Keratinocyte (primary cell): ENCODE results near the gene CALML3. TPM values are rescaled to one million over a fixed set of nuclear protein-coding genes. Genes with fewer than 3 reads are reported as not detected.

Experiments used
- DNase-seq: peaks from one replicate; pipeline ENCODE4 v3.0.0-alpha.2; 2011; ENCODE audit warnings: low read depth, missing footprints, low spot score
- FAIRE-seq: peaks from 2 replicates; lab custom pipeline; 2011; peaks lifted over from hg19 to GRCh38; lab: Jason Lieb, UNC
- H2AFZ ChIP-seq: 2 replicates; pipeline ENCODE4 v1.6.0; 2012; ENCODE audit warnings: low read length, control low read depth, inconsistent platforms; ENCODE audit not compliant: control insufficient read depth
- H3K27ac ChIP-seq: 2 replicates; pipeline ENCODE4 v1.5.1; 2011; ENCODE audit warnings: low read length; ENCODE audit not compliant: control insufficient read depth, insufficient read depth
- H3K27me3 ChIP-seq: 3 replicates; pipeline ENCODE4 v1.6.0; 2011; ENCODE audit warnings: low read length; ENCODE audit not compliant: control insufficient read depth, insufficient read depth; ENCODE audit errors: extremely low read depth
- H3K36me3 ChIP-seq, 2 experiments: 2 replicates in 1 of 2; 3 replicates in 1 of 2; pipeline ENCODE4 v1.5.1; 2011; ENCODE audit warnings: low read length in 2 of 2, mild to moderate bottlenecking in 1 of 2; ENCODE audit not compliant: control insufficient read depth in 2 of 2, insufficient read depth in 2 of 2; ENCODE audit errors: extremely low read depth in 1 of 2
- H3K4me1 ChIP-seq: 3 replicates; pipeline ENCODE4 v1.5.1; 2011; ENCODE audit warnings: low read length; ENCODE audit not compliant: control insufficient read depth, insufficient read depth; ENCODE audit errors: extremely low read depth
- H3K4me2 ChIP-seq: 3 replicates; pipeline ENCODE4 v1.6.0; 2011; ENCODE audit warnings: low read depth, low read length; ENCODE audit not compliant: control insufficient read depth, insufficient read depth; ENCODE audit errors: extremely low read depth
- H3K4me3 ChIP-seq, 3 experiments: fragments of 200-600 bp in 1 of 3; sonication (generic) in 1 of 3; 2 replicates in 2 of 3; 3 replicates in 1 of 3; pipeline ENCODE4 v1.5.1; 2011 to 2016; ENCODE audit warnings: low read length in 3 of 3, mild to moderate bottlenecking in 3 of 3, control low read depth in 2 of 3, inconsistent platforms in 1 of 3, low read depth in 1 of 3, mixed read lengths in 1 of 3, mixed run types in 1 of 3, moderate library complexity in 1 of 3; ENCODE audit not compliant: control insufficient read depth in 2 of 3, insufficient read depth in 2 of 3; ENCODE audit errors: extremely low read depth in 1 of 3
- H3K79me2 ChIP-seq: 2 replicates; pipeline ENCODE4 v1.6.0; 2012; ENCODE audit warnings: low read length; ENCODE audit not compliant: control insufficient read depth, insufficient read depth
- H3K9ac ChIP-seq: 3 replicates; pipeline ENCODE4 v1.6.0; 2011; ENCODE audit warnings: low read length; ENCODE audit not compliant: control insufficient read depth, insufficient read depth; ENCODE audit errors: extremely low read depth
- H3K9me1 ChIP-seq: 3 replicates; pipeline ENCODE4 v1.6.0; 2011; ENCODE audit warnings: low read length; ENCODE audit not compliant: control insufficient read depth, insufficient read depth; ENCODE audit errors: extremely low read depth
- H3K9me3 ChIP-seq: 2 replicates; pipeline ENCODE4 v1.5.1; 2012; ENCODE audit warnings: low read depth, low read length; ENCODE audit not compliant: control insufficient read depth
- H4K20me1 ChIP-seq: 3 replicates; pipeline ENCODE4 v1.6.0; 2011; ENCODE audit warnings: low read length; ENCODE audit not compliant: control insufficient read depth, insufficient read depth; ENCODE audit errors: extremely low read depth
- CTCF ChIP-seq, 3 experiments: IDR thresholded peaks in 1 of 3; conservative IDR thresholded peaks in 1 of 3; optimal IDR thresholded peaks in 1 of 3; 2 replicates in 2 of 3; 3 replicates in 1 of 3; pipeline versions ENCODE3 to v1.5.1; 2011; ENCODE audit warnings: low read length in 3 of 3, mild to moderate bottlenecking in 3 of 3, moderate library complexity in 2 of 3, control low read depth in 1 of 3, inconsistent platforms in 1 of 3; ENCODE audit not compliant: insufficient read depth in 2 of 3; ENCODE audit errors: extremely low read depth in 1 of 3
- EZH2 ChIP-seq: IDR thresholded peaks from one replicate; pipeline ENCODE4 v1.6.1; 2012; ENCODE audit warnings: inconsistent platforms, mild to moderate bottlenecking, low read length, moderate library complexity
- dilution Hi-C: fragments of 300-500 bp; cut with MboI; formaldehyde crosslinking; loops from one replicate; pipeline ENCODE4 v1.7.0; 2020; ENCODE audit warnings: low sequenced_read_pairs; ENCODE audit not compliant: extremely low pct_ligation_motif_present
- polyA plus RNA-seq, 5 experiments: library from polyadenylated mRNA; depleted of rRNA in 3 of 5; stranded (reverse) in 3 of 5; stranded (forward) in 1 of 5; unstranded in 1 of 5; fragments of >200 nt; gene quantifications; 1 replicate in 1 of 5; 2 replicates in 3 of 5; 3 replicates in 1 of 5; pipeline versions ENCODE4 v1.2.1 to v1.2.3, GENCODE V29; 2011 to 2012; ENCODE audit warnings: missing spikeins in 2 of 5, low read depth in 1 of 5, low replicate concordance in 1 of 5

The CALML3 gene
- polyA plus RNA-seq, 1 donor (not counting 4 experiments of a cell fraction or from before 2014, with no cell fraction given) = 7.6 TPM

DNA sequence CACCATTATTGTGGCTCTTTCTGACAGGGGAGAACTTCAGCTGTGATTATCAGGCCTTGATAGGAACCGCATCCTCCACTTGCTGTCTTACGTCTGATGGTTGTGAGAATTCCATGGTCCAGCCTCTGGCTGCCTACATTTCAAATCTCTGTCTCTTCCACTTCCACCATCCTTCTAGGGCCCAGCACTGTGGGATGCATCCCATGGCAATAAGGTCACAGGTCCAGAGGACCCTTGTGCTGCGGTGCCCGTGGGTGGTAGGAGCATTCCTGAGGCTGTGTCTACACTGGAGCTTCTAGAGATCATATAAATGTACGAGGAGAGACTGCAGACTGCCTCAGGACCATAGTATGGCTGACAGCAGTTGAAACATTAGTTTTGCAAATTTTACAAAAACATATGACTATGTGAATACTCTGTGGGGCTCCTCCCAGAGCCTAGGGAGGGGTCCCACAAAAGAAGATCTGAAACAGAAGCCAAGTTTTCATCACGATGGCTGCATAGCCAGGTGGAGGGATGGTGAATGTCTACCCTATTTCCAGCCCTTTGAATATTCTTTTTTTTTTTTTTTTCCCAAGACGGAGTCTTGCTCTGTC is 11.8 kb downstream of the CALML3 start:
- H3K27ac ChIP-seq = no peak overlapping the region
- H3K9me3 ChIP-seq = no peaks in the 10 kb centered on the region
- H3K9me1 ChIP-seq = no peaks in the 10 kb centered on the region
- H3K4me2 ChIP-seq = no peak overlapping the region
- H3K4me3 ChIP-seq = no peak overlapping the region
- FAIRE-seq = no peak
- dilution Hi-C loops = no loop called here
- H3K79me2 ChIP-seq = no peaks in the 10 kb centered on the region
- H3K4me1 ChIP-seq = peaks cover 30% of the 10 kb centered on the region
- TF ChIP-seq CTCF (optimal IDR thresholded peaks at IDR 0.05 in 1 of 3, IDR thresholded peaks at IDR 0.05 in 1 of 3, conservative IDR thresholded peaks at IDR 0.05 in 1 of 3; ENCODE audit: extremely low read depth in 1 of 3, insufficient read depth in 2 of 3, low read length in 3 of 3) (no peak), EZH2 (no peak)
- H3K9ac ChIP-seq = no peak overlapping the region
- no peak overlapping the region for H2AFZ ChIP-seq
- no peaks in the 10 kb centered on the region for H3K36me3 ChIP-seq
- no peaks in the 10 kb centered on the region for H3K27me3 ChIP-seq
- no peaks in the 10 kb centered on the region for H4K20me1 ChIP-seq
- no peak for DNase-seq

DNA sequence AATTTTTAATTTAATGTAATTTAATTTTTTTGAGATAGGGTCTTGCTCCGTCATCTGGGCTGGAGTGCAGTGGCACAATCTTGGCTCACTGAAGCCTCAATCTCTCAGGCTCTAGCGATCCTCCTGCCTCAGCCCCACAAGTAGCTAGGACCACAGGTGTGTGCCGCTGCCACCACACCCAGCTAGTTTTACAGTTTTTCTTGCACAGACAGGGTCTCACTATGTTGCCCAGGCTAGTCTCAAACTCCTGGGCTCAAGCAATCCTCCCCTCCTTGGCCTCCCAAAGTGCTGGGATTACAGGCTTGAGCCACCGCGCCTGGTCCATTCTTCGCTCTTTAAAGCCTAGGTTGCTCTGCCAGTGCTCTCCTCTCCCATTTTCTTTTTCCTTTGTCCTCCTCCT is 12.9 kb downstream of the CALML3 start:
- no peak overlapping the region for H3K4me3 ChIP-seq
- dilution Hi-C loops = no loop called here
- no peak overlapping the region for H3K4me2 ChIP-seq
- no peak overlapping the region for H3K9ac ChIP-seq
- H3K9me1 ChIP-seq = no peaks in the 10 kb centered on the region
- no peaks in the 10 kb centered on the region for H3K36me3 ChIP-seq
- H2AFZ ChIP-seq = no peak overlapping the region
- H4K20me1 ChIP-seq = no peaks in the 10 kb centered on the region
- peak overlapping the region; percentile 32 for H3K27ac ChIP-seq
- H3K9me3 ChIP-seq = no peaks in the 10 kb centered on the region
- H3K79me2 ChIP-seq = no peaks in the 10 kb centered on the region
- DNase-seq = no peak
- no peak for TF ChIP-seq EZH2
- no peaks in the 10 kb centered on the region for H3K27me3 ChIP-seq
- no peak for FAIRE-seq
- H3K4me1 ChIP-seq = peaks cover 20% of the 10 kb centered on the region

DNA sequence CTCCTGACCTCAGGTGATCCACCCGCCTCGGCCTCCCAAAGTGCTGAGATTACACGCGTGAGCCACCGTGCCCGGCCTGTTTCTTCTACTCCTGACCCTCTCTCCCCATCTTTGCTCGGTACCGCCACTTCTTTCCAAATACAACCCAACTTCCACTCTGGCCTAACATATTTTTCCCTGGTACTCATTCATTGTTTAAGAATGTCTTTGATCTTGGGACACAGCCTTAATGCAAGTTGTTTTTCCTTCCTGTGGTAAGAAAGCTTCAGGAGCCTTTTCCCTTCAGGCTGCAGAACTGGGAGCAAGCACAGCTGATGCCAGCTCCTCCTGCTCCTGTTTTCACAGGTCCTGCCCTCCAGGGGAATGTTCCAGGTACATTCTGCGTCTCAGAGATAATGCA is 13.7 kb downstream of the CALML3 start:
- no peaks in the 10 kb centered on the region for H4K20me1 ChIP-seq
- peaks cover 20% of the 10 kb centered on the region for H3K4me1 ChIP-seq
- DNase-seq (no peak), FAIRE-seq (peak; percentile 91)
- H2AFZ ChIP-seq = peak overlapping the region; percentile 33
- no peaks in the 10 kb centered on the region for H3K79me2 ChIP-seq
- H3K27ac ChIP-seq = peak overlapping the region; percentile 80
- peak overlapping the region; percentile 82 for H3K4me2 ChIP-seq
- peak overlapping the region in 2 of 3 experiments; percentile 24 to 48 for H3K4me3 ChIP-seq
- no peaks in the 10 kb centered on the region for H3K27me3 ChIP-seq
- no peaks in the 10 kb centered on the region for H3K36me3 ChIP-seq
- dilution Hi-C loops = no loop called here
- TF ChIP-seq EZH2 (no peak), CTCF (optimal IDR thresholded peaks at IDR 0.05 in 1 of 3, IDR thresholded peaks at IDR 0.05 in 1 of 3, conservative IDR thresholded peaks at IDR 0.05 in 1 of 3; ENCODE audit: extremely low read depth in 1 of 3, insufficient read depth in 2 of 3, low read length in 3 of 3) (no peak)
- no peaks in the 10 kb centered on the region for H3K9me3 ChIP-seq
- peak overlapping the region; percentile 59 for H3K9ac ChIP-seq
- no peaks in the 10 kb centered on the region for H3K9me1 ChIP-seq
